K562 (cell line): ENCODE data around the gene PEX6. TPM values are rescaled to one million over a fixed set of nuclear protein-coding genes. Genes with fewer than 3 reads are reported as not detected.

Source experiments
- ATAC-seq: fragments of 200-7000 bp; cut with Tn5 transposase; 3 replicates; pipeline ENCODE4 v1.9.1; 2020; ENCODE audit warnings: moderate library complexity
- BruUV-seq: library from RNA; stranded (reverse); fragments of 400-500 nt; replicated peaks from 2 replicates; lab custom pipeline; 2021; lab: Mats Ljungman, UMichigan
- CTCF ChIA-PET: fragments of 300-600 bp; formaldehyde crosslinking; extraction: SDS; loops from one replicate; lab custom pipeline; 2021; ENCODE audit warnings: low intra/inter-chr PET ratio; lab: Yijun Ruan, JAX
- POLR2A ChIA-PET: fragments of 300-600, 350-650 bp; sonication (Branson Sonifier 250); formaldehyde crosslinking; extraction: SDS; loops from one replicate; lab custom pipeline; 2021; ENCODE audit warnings: antibody characterized with exemption, inconsistent platforms; lab: Yijun Ruan, JAX
- DNase-seq, 4 experiments: peaks; one replicate each; pipeline versions ENCODE4 v3.0.0 to v3.0.0-alpha.2; 2011 to 2018; ENCODE audit warnings: low spot score in 3 of 4, mixed read lengths in 3 of 4; ENCODE audit errors: extremely low read depth in 1 of 4
- FAIRE-seq: peaks from 2 replicates; lab custom pipeline; 2011; peaks lifted over from hg19 to GRCh38; lab: Jason Lieb, UNC
- H2AFZ ChIP-seq: 2 replicates; pipeline ENCODE4 v1.6.0; 2011; ENCODE audit warnings: low read depth, low read length, control low read depth, inconsistent platforms
- H3K27ac ChIP-seq: fragments of 200-600 bp; 3 replicates; pipeline ENCODE4 v1.8.0; 2011; ENCODE audit warnings: low read depth, mild to moderate bottlenecking, control low read depth, inconsistent platforms, low read length, moderate library complexity, mixed read lengths; ENCODE audit errors: extremely low read depth
- H3K27me3 ChIP-seq, 2 experiments: fragments of 300-600 bp in 1 of 2; 2 replicates in 1 of 2; 3 replicates in 1 of 2; pipeline versions ENCODE4 v1.6.0 to v1.8.0; 2011; ENCODE audit warnings: inconsistent platforms in 2 of 2, low read length in 2 of 2, mild to moderate bottlenecking in 1 of 2, mixed read lengths in 1 of 2, moderate library complexity in 1 of 2; ENCODE audit not compliant: control insufficient read depth in 2 of 2, insufficient read depth in 2 of 2
- H3K36me3 ChIP-seq: fragments of 300-600 bp; 3 replicates; pipeline ENCODE4 v1.8.0; 2011; ENCODE audit warnings: mild to moderate bottlenecking, low read length, inconsistent platforms; ENCODE audit not compliant: control insufficient read depth, insufficient read depth
- H3K4me1 ChIP-seq, 2 experiments: fragments of 200-600 bp in 1 of 2; replicated peaks in 1 of 2; 2 replicates in 1 of 2; 3 replicates in 1 of 2; pipeline versions ENCODE4 v1.5.1 to v1.8.0; 2011; ENCODE audit warnings: inconsistent platforms in 2 of 2, low read length in 2 of 2, mild to moderate bottlenecking in 1 of 2, mixed read lengths in 1 of 2, moderate library complexity in 1 of 2; ENCODE audit not compliant: control insufficient read depth in 2 of 2, insufficient read depth in 2 of 2
- H3K4me2 ChIP-seq: 2 replicates; pipeline ENCODE4 v1.6.1; 2011; ENCODE audit warnings: low read length, control low read depth, inconsistent platforms, mixed read lengths; ENCODE audit not compliant: insufficient read depth
- H3K4me3 ChIP-seq: fragments of 200-600 bp; sonication (generic), shearing (Covaris generic); 2 replicates; pipeline ENCODE4 v1.5.1; 2016; ENCODE audit warnings: control low read depth, inconsistent platforms
- H3K79me2 ChIP-seq: fragments of 200-600 bp; 3 replicates; pipeline ENCODE4 v1.8.0; 2011; ENCODE audit warnings: low read length, inconsistent platforms; ENCODE audit not compliant: control insufficient read depth, insufficient read depth
- H3K9ac ChIP-seq, 2 experiments: 2 replicates each; pipeline versions ENCODE4 v1.6.0 to v1.6.1; 2011; ENCODE audit warnings: low read depth in 2 of 2, low read length in 2 of 2, control low read depth in 1 of 2, inconsistent platforms in 1 of 2, mild to moderate bottlenecking in 1 of 2, mixed read lengths in 1 of 2; ENCODE audit not compliant: insufficient read depth in 1 of 2
- H3K9me1 ChIP-seq: one replicate; pipeline ENCODE4 v1.6.0; 2011; ENCODE audit warnings: inconsistent platforms, mild to moderate bottlenecking, low read length, moderate library complexity; ENCODE audit not compliant: control insufficient read depth, insufficient read depth
- H3K9me3 ChIP-seq: replicated peaks from 2 replicates; pipeline ENCODE4 v1.5.1; 2011; ENCODE audit warnings: low read depth, low read length, inconsistent platforms; ENCODE audit not compliant: control insufficient read depth, insufficient read depth
- H4K20me1 ChIP-seq: replicated peaks from 2 replicates; pipeline ENCODE4 v1.6.1; 2011; ENCODE audit warnings: low read length, inconsistent platforms, mixed read lengths; ENCODE audit not compliant: control insufficient read depth, insufficient read depth
- BCOR ChIP-seq: fragments of 450-650 bp; IDR thresholded peaks from 2 replicates; pipeline ENCODE4 v1.6.1; 2016
- DEAF1 ChIP-seq: fragments of 450-650 bp; formaldehyde crosslinking; IDR thresholded peaks from 2 replicates; pipeline ENCODE4 v1.4.0; 2020; ENCODE audit warnings: mild to moderate bottlenecking, moderate library complexity
- ETV1 ChIP-seq: fragments of 450-650 bp; conservative IDR thresholded peaks from 2 replicates; pipeline ENCODE4 v1.6.1; 2016; ENCODE audit warnings: missing genetic modification characterization, control low read depth, low read depth, missing compliant biosample characterization
- NFE2 ChIP-seq: IDR thresholded peaks from 2 replicates; pipeline ENCODE4 v1.6.1; 2014; ENCODE audit warnings: antibody characterized with exemption, low read depth
- ZKSCAN8 ChIP-seq: fragments of 200-800 bp; sonication (Bioruptor generic); IDR thresholded peaks from 2 replicates; pipeline ENCODE4 v1.6.1; 2016; ENCODE audit warnings: missing genetic modification characterization, missing compliant biosample characterization
- ZNF121 ChIP-seq: sonication (generic); formaldehyde crosslinking; conservative IDR thresholded peaks from 2 replicates; pipeline ENCODE4 v1.8.0; 2022; ENCODE audit warnings: missing genetic modification reagents
- WGBS: fragments of 100-300 bp; shearing (Covaris generic); methylation state at CpG from one replicate; pipeline ENCODE4 v1.1.6; 2016; ENCODE audit warnings: low coverage, mixed read lengths; ENCODE audit not compliant: insufficient coverage; ENCODE audit errors: missing lambda C conversion rate; 5-methylcytosine and 5-hydroxymethylcytosine counted together
- in situ Hi-C: fragments of 300-500 bp; cut with MboI; formaldehyde crosslinking; loops from 4 replicates; pipeline ENCODE4 v1.15.0; 2018; ENCODE audit warnings: inconsistent platforms, mixed read lengths
- intact Hi-C: fragments of 100-400 bp; cut with micrococcal nuclease; formaldehyde crosslinking; loops from 2 replicates; pipeline ENCODE4 v1.14.2; 2022
- polyA plus RNA-seq, 8 experiments: library from polyadenylated mRNA; depleted of rRNA in 4 of 8; stranded (reverse) in 5 of 8; unstranded in 3 of 8; fragments of >200 nt; fragmentation: Nextera tagmentation in 2 of 8; fragmentation: Illumina TruSeq in 1 of 8; extraction: Ambion mirVana in 2 of 8; extraction: Trizol in 1 of 8; gene quantifications; 2 replicates each; pipeline versions ENCODE4 v1.2.1 to v1.2.3, GENCODE V29; 2011 to 2014; ENCODE audit warnings: inconsistent platforms in 1 of 8, missing spikeins in 1 of 8
- total RNA-seq, 7 experiments: library from RNA; depleted of rRNA in 6 of 7; stranded (reverse); fragments of >200 nt in 6 of 7; fragmentation: Illumina TruSeq in 2 of 7; extraction: Trizol in 2 of 7; gene quantifications; 2 replicates each; pipeline versions ENCODE4 v1.2.1 to v1.2.3, GENCODE V29; 2011 to 2021; ENCODE audit warnings: low replicate concordance in 1 of 7

The PEX6 gene
- total and polyA plus RNA-seq, 9 of the 15 experiments (the other 6 are each of a cell fraction or from before 2014, with no cell fraction given): 0.17 to 20.8 (median 6.9) TPM

- CTCF ChIA-PET: no interaction called here
- intact Hi-C loops (no loop called here), in situ Hi-C loops (no loop called here)
- 84% methylated on average over 3 of the region's 3 CpGs for WGBS
- H4K20me1 ChIP-seq: no peaks in the 10 kb centered on the region; the same call in 1 of the 2 replicates
- H3K36me3 ChIP-seq: peaks cover 54% of the 10 kb centered on the region
- no peak overlapping the region for H3K27ac ChIP-seq
- no peaks in the 10 kb centered on the region for H3K9me3 ChIP-seq
- FAIRE-seq (no peak), DNase-seq (no peak), ATAC-seq (no peak)
- TSS peak; percentile 2 for BruUV-seq
- H3K27me3 ChIP-seq: no peaks in the 10 kb centered on the region
- no peaks in the 10 kb centered on the region for H3K9me1 ChIP-seq
- no peak for TF ChIP-seq NFE2
- no peak for TF ChIP-seq ETV1 (tag)
- no peak for TF ChIP-seq BCOR
- no peak for TF ChIP-seq ZKSCAN8 (CRISPR knock-in tag)
- no peak for TF ChIP-seq ZNF121 (CRISPR knock-in tag)
- TF ChIP-seq DEAF1: no peak
- no peak overlapping the region for H3K4me2 ChIP-seq
- peaks cover 15 to 18% of the 10 kb centered on the region in 2 experiments; a peak in 4 of 5 replicates for H3K4me1 ChIP-seq
- H3K9ac ChIP-seq: peak overlapping the region in 1 of 2 experiments; percentile 49; a peak in 1 of 4 replicates
- H2AFZ ChIP-seq: no peak overlapping the region
- peaks cover 43% of the 10 kb centered on the region for H3K79me2 ChIP-seq
- POLR2A ChIA-PET: interaction anchor here (0.9 kb wide), 1 partner anchor 23 kb away, joined by 5 read pairs; no protein-coding TSS in a partner anchor
- no peak overlapping the region for H3K4me3 ChIP-seq
Observed at GRCh38 chr6:42932412-42932811, 46.6 kb downstream of the PEX6 start.
